T-helper 1 cell treated with Interleukin-12 subunit alpha and Interleukin-12 subunit beta and Interleukin-4 antibody, amounts not matched to agents 30 μg/mL and 1 μg/mL, for 36 hours (primary cell): Measurements from ENCODE around the gene LASP1.

Experiments used
- H3K27ac Mint-ChIP-seq: one replicate; pipeline ENCODE4 v1.8.0; 2021; ENCODE audit warnings: mild to moderate bottlenecking, mixed read lengths
- H3K27me3 Mint-ChIP-seq: one replicate; pipeline ENCODE4 v1.8.0; 2021; ENCODE audit warnings: low read depth, mixed read lengths
- H3K36me3 Mint-ChIP-seq: one replicate; pipeline ENCODE4 v1.8.0; 2021; ENCODE audit warnings: low read depth, mixed read lengths
- H3K4me1 Mint-ChIP-seq: one replicate; pipeline ENCODE4 v1.8.0; 2021; ENCODE audit warnings: low read depth, mixed read lengths
- H3K4me3 Mint-ChIP-seq: one replicate; pipeline ENCODE4 v1.8.0; 2021; ENCODE audit warnings: mild to moderate bottlenecking, moderate library complexity, mixed read lengths
- H3K9me3 Mint-ChIP-seq: one replicate; pipeline ENCODE4 v1.8.0; 2021; ENCODE audit warnings: mixed read lengths

LASP1 gene

GRCh38 chr17:38864636-38865398 is 5.0 kb upstream of the LASP1 start:
- no peaks in the 10 kb centered on the region for H3K9me3 Mint-ChIP-seq
- no peaks in the 10 kb centered on the region for H3K36me3 Mint-ChIP-seq
- peaks cover 15% of the 10 kb centered on the region for H3K4me1 Mint-ChIP-seq
- peaks cover 4% of the 10 kb centered on the region for H3K27me3 Mint-ChIP-seq
- H3K27ac Mint-ChIP-seq, result no peak overlapping the region
- no peak overlapping the region for H3K4me3 Mint-ChIP-seq

- H3K4me1 Mint-ChIP-seq, result peaks cover 27% of the 10 kb centered on the region
- H3K36me3 Mint-ChIP-seq, result peaks cover 7% of the 10 kb centered on the region
- H3K27ac Mint-ChIP-seq, result peak overlapping the region; percentile 96
- no peaks in the 10 kb centered on the region for H3K9me3 Mint-ChIP-seq
- H3K27me3 Mint-ChIP-seq, result peaks cover 4% of the 10 kb centered on the region
- H3K4me3 Mint-ChIP-seq, result peak overlapping the region; percentile 95
Measured at GRCh38 chr17:38867179-38867967, 2.5 kb upstream of the LASP1 start.

- Mint-ChIP-seq H3K4me1 (peaks cover 33% of the 10 kb centered on the region), H3K4me3 (peak overlapping the region; percentile 95), H3K27ac (peak overlapping the region; percentile 96), H3K36me3 (peaks cover 9% of the 10 kb centered on the region), H3K9me3 (no peaks in the 10 kb centered on the region), H3K27me3 (peaks cover 4% of the 10 kb centered on the region)
Measured at GRCh38 chr17:38867968-38868816, 1.7 kb upstream of the LASP1 start.

GRCh38 chr17:38868817-38869525 is 887 bp upstream of the LASP1 start:
- Mint-ChIP-seq H3K4me3 (peak overlapping the region; percentile 95), H3K36me3 (peaks cover 10% of the 10 kb centered on the region), H3K27me3 (peaks cover 4% of the 10 kb centered on the region), H3K27ac (peak overlapping the region; percentile 96), H3K9me3 (no peaks in the 10 kb centered on the region), H3K4me1 (peaks cover 40% of the 10 kb centered on the region)

- H3K36me3 Mint-ChIP-seq, result peaks cover 10% of the 10 kb centered on the region
Measured at GRCh38 chr17:38870259-38871165, 654 bp downstream of the LASP1 start.

GRCh38 chr17:38871247-38872015 is 1.6 kb downstream of the LASP1 start:
- no peaks in the 10 kb centered on the region for H3K27me3 Mint-ChIP-seq
- peak overlapping the region; percentile 93 for H3K4me3 Mint-ChIP-seq
- H3K9me3 Mint-ChIP-seq, result no peaks in the 10 kb centered on the region
- peaks cover 47% of the 10 kb centered on the region for H3K4me1 Mint-ChIP-seq
- peak overlapping the region; percentile 86 for H3K27ac Mint-ChIP-seq
- peaks cover 10% of the 10 kb centered on the region for H3K36me3 Mint-ChIP-seq

More at GRCh38 chr17:38870259-38871165, 654 bp downstream of the LASP1 start:
- Mint-ChIP-seq H3K9me3 (no peaks in the 10 kb centered on the region), H3K4me3 (peak overlapping the region; percentile 93), H3K4me1 (peaks cover 45% of the 10 kb centered on the region), H3K27me3 (peaks cover 2% of the 10 kb centered on the region), H3K27ac (peak overlapping the region; percentile 89)

GRCh38 chr17:38872027-38872511 is 2.2 kb downstream of the LASP1 start:
- Mint-ChIP-seq H3K36me3 (peaks cover 10% of the 10 kb centered on the region), H3K27ac (peak overlapping the region; percentile 86), H3K9me3 (no peaks in the 10 kb centered on the region), H3K4me3 (peak overlapping the region; percentile 93), H3K4me1 (peaks cover 52% of the 10 kb centered on the region), H3K27me3 (no peaks in the 10 kb centered on the region)

- peaks cover 10% of the 10 kb centered on the region for H3K36me3 Mint-ChIP-seq
- peak overlapping the region; percentile 86 for H3K27ac Mint-ChIP-seq
- H3K27me3 Mint-ChIP-seq, result no peaks in the 10 kb centered on the region
- H3K4me3 Mint-ChIP-seq, result peak overlapping the region; percentile 93
- no peaks in the 10 kb centered on the region for H3K9me3 Mint-ChIP-seq
- H3K4me1 Mint-ChIP-seq, result peaks cover 52% of the 10 kb centered on the region
Measured at GRCh38 chr17:38872671-38873385, 3.0 kb downstream of the LASP1 start.

- Mint-ChIP-seq H3K36me3 (peaks cover 15% of the 10 kb centered on the region), H3K27me3 (no peaks in the 10 kb centered on the region), H3K27ac (no peak overlapping the region), H3K4me1 (peaks cover 54% of the 10 kb centered on the region), H3K4me3 (peak overlapping the region; percentile 28), H3K9me3 (no peaks in the 10 kb centered on the region)
Measured at GRCh38 chr17:38873640-38874380, 4.0 kb downstream of the LASP1 start.

GRCh38 chr17:38874505-38875400 is 4.9 kb downstream of the LASP1 start:
- Mint-ChIP-seq H3K4me1 (peaks cover 57% of the 10 kb centered on the region), H3K36me3 (peaks cover 20% of the 10 kb centered on the region), H3K27me3 (no peaks in the 10 kb centered on the region), H3K9me3 (no peaks in the 10 kb centered on the region), H3K4me3 (no peak overlapping the region), H3K27ac (peak overlapping the region; percentile 18)
